HG03103 (cell line): ENCODE data around the gene WHRN.
A peak's percentile ranks its signal among the peaks of the same experiment; 100 is the strongest.

Experiments
- ATAC-seq: cut with Tn5 transposase; IDR thresholded peaks from one replicate; pipeline ENCODE4 v1.9.1; 2021; ENCODE audit warnings: low read depth; ENCODE audit not compliant: unreplicated experiment

The WHRN gene

GRCh38 chr9:114370968-114371320 is 134.3 kb downstream of the WHRN start:
- no peak for ATAC-seq

- ATAC-seq, result no peak
Observed at GRCh38 chr9:114370251-114370967, 134.9 kb downstream of the WHRN start.

- ATAC-seq, result no peak
Observed at GRCh38 chr9:114369216-114370130, 135.8 kb downstream of the WHRN start.

- no peak for ATAC-seq
Observed at GRCh38 chr9:114367772-114368569, 137.3 kb downstream of the WHRN start.

- ATAC-seq, result no peak
Observed at GRCh38 chr9:114367366-114367765, 137.9 kb downstream of the WHRN start.

GRCh38 chr9:114366334-114367128 is 138.7 kb downstream of the WHRN start:
- ATAC-seq, result peak; percentile 45

- no peak for ATAC-seq
Observed at GRCh38 chr9:114365194-114365593, 140.1 kb downstream of the WHRN start.

GRCh38 chr9:114364134-114365041 is 140.9 kb downstream of the WHRN start:
- ATAC-seq, result no peak

GRCh38 chr9:114363424-114363823 is 141.8 kb downstream of the WHRN start:
- no peak for ATAC-seq

- ATAC-seq, result no peak
Observed at GRCh38 chr9:114362394-114362793, 142.9 kb downstream of the WHRN start.

GRCh38 chr9:114361542-114361941 is 143.7 kb downstream of the WHRN start:
- ATAC-seq, result no peak

- ATAC-seq, result no peak
Observed at GRCh38 chr9:114359801-114360200, 145.5 kb downstream of the WHRN start.

- no peak for ATAC-seq
Observed at GRCh38 chr9:114357911-114358328, 147.4 kb downstream of the WHRN start.

- no peak for ATAC-seq
Observed at GRCh38 chr9:114357360-114357759, 147.9 kb downstream of the WHRN start.

GRCh38 chr9:114356792-114357191 is 148.5 kb downstream of the WHRN start:
- ATAC-seq, result no peak

GRCh38 chr9:114355821-114356220 is 149.5 kb downstream of the WHRN start:
- ATAC-seq, result no peak
